Fibroblast of skin of left biceps (primary cell): ENCODE results near the gene NUP188.
"Not testable (repeated sequence)": the region's sequence is repeated elsewhere in the genome, so short reads cannot be mapped to it uniquely, and the experiment has no call there.

Experiments used
- DNase-seq, 2 experiments: peaks; one replicate each; pipeline ENCODE4 v3.0.0-alpha.2; 2013; ENCODE audit warnings: low read depth in 2 of 2

The NUP188 gene

DNA sequence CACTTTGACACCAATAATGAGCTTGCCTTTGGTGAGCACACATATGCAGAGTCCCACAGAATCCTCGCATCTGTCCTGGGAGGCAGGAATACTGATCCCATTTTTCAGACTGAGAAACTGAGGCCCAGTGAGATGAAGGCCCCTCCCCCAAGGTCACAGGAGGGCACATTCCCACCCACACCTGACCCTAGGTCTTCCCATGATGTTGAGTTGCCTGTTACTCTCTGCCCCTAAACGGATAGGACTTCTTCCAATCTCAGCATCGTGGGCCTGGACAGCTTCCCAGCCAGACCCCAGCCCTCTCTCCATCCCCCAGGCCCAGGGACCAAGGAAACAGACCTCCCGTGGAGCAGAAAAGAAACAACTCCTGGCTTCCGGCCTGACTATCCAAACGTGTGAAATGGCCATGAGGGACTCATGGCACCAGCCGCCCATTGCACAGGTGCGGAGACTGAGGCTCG lies 79.8 kb downstream of the NUP188 start:
- no peak for DNase-seq

DNA sequence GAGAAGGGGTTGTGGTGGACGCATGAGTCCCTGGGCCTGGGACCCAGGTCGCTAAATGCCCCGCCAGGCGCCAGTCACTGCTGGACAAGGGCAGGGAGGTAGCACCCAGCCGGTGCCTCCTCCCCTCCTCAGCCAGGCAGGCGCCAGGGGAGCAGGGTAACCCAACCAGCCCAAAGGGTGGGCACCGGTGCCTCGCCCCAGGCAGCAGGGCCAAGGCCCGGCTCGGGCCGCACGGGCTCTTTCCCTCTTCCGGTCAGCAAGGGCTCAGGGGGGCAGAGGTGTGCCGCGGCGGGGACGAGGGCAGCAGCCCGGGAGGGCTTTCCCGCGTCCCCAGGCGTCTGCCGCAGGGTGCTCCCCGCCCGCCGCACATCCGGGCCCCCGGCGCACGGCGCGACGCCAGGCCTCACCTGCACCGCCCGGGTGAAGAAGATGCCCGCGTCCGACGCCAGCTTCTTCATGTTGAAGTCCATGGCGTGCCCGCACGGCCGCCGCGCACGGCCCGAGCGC lies 80.2 kb downstream of the NUP188 start:
- no peak for DNase-seq

DNA sequence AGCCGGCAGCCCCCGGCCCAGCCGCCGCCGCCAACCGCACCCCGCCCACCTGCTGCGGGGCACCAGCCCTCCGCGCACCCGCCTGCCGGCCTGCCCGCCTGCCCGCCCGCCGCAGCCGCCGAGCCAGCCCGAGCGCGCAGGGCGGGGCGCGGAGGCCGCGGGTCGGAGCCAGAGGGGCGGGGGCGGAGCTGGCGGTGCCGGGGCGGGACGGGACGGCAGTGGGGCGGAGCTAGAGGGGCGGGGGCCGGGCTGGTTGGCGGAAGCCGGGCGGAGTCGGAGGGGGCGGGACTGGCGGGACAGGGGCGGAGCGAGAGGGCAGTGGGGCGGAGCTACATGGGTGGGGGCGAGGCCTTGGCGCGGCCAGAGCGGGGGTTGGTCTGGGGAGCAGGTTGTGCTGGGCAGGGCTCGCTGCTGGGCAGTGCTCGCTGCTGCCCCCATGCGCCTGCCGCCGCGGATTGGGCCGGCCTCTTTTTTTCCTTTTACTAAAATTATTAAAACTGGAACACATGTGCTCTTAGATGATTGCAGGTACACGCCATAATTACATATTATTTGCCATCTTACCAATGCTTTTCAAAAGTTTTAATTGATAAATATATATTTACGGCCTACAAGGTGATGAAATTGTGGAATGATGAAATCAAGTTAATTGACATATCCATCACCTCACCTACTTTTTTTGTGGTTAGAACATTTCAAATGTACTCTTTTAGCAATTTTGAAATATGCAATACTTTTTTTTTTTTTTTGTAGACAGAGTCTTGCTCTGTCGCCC lies 80.9 kb downstream of the NUP188 start, which contains the start of gene SH3GLB2:
TSS of gene SH3GLB2 (minus strand) at position 140 of the 775 bp plus-strand sequence. CDS start 177 bp downstream, outside the sequence.
- peak; percentile 79 to 82 for DNase-seq

DNA sequence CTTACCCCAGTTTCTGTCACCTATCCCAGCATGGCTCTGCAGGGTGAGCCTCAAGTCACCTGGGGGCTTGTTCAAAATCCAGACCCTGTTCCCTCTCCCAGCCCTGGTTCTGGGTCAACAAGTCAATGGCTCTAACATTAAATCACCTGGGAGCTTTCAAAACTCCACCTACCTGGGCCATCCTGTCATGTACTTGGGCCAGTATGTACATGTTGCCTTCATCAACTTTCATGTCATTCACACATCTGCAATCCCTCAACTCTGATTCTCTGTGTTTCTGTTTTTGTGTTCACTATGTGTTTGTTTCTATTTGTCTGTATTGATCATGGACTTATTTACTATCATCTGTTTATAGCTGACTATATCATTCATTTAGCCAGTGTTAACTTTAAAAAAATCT lies 82.7 kb downstream of the NUP188 start:
- no peak for DNase-seq

DNA sequence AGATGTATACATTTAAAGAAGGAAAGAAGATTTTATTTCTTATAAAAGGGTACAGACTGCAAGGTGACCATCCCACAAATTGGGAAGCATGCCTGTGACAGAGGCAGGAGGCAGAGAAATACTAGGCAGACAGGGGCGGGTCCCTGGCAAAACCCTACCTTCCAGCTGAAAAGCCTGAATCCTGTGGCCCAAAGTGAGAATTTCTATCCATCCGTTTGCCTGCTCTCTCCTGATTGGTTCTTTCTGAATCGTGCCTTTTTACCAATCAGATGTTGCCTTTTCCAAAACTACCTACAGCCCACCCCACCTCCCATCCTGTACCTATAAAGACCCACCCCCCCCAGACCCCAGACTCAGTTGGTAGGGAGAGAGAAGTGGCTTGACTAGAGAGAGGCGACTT lies 84.0 kb downstream of the NUP188 start:
- DNase-seq, result no peak

DNA sequence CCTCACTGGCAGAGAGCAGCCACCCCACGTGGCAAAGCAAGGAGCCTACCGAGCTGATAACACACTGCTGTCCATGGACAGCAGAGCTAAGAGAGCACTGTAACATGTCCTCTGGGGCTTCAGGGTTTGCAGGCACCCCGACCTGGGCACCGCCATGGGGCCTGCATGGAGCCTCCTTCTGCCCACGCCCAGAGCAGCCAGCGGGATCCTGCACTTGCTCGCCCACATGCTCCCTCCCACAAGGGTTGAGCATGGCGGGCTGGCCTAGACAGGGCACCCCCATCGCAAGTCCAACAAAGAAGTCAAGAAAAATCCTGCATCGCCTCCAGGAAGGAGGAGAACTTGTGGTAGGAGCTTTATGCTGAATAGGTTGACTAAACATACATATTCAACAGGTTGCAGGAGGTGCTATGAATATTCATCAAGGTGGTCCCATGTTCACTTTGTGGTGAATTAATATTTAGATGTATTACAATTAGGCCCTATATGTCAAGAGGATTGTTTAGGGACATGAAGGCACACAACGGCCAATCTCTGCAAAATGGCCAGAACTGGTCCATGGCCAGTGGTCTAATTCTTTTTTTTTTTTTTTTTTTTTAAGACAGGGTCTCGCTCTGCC lies 85.2 kb downstream of the NUP188 start:
- DNase-seq, result no peak

DNA sequence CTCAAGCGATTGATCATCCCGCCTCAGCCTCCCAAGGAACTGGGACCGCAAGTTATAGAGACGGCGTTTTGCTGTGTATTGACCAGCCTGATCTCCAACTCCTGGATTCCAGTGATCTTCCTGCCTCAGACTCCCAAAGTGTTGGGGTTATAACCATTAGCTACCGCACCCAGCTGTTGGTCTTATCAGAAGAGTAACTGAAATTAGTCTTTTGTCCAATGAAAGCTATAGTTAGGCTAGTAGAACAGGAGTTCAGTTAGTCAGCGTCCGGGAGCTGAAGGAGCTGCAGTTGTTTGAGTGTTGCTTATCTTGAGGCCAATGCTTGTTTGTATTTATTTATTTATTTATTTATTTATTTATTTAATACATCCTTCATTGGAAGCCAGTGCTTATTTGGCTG lies 85.7 kb downstream of the NUP188 start:
- DNase-seq, result no peak

DNA sequence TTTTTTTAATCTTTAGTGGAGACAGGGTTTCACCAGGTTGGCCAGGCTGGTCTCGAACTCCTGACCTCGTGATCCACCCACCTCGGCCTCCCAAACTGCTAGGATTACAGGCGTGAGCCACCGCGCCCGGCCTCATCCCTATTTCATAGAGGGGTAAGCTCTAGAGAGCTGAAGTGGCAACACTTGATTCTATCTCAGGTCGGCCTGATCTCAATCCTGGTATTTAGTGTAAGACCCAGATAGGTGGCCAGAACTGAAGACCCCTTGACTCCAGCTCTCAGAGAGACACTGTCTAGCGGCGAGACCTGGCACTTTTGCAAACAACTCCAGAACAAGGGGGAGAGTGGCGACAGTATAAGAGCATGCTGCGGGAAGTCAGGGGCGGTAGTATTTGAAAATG lies 88.3 kb downstream of the NUP188 start:
- DNase-seq, result not testable (repeated sequence)

DNA sequence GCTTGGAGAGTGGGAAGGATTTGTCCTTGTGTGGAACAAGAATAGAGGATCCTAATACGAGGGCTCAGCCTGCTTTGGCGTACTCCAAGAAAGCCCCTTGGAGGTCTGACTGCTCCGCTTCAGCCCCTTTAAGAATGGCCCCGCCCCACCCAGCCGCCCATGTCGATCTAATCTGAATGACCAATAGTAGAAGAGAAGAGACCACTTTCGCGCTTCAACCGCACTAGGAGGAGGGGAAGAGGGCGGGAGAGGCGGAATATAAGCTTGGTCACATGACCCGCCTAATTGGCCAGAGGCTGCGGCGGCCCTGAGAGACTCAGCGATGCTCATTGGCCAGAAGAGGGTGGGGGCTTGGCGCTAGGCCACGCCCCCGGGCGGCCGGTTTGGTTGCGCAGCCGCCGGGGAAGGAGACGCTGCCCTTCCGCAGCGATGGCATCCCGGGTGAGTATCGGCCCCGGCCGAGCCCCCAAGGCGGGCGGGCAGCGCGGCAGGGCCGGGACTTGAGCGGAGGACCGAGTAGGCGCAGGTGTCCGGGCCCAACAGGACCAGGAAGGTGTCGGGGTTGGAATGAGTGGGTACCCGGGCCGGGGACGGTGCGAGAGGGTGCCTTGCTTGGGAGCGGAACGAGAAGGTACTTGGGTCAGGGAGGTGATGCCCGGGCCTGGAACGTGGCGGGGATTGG lies 88.9 kb downstream of the NUP188 start, which contains the start of gene MIGA2:
TSS of gene MIGA2 (plus strand) at position 386 of the 682 bp plus-strand sequence. CDS start 3,969 bp downstream, outside the sequence.
- peak; percentile 97 to 98 for DNase-seq

DNA sequence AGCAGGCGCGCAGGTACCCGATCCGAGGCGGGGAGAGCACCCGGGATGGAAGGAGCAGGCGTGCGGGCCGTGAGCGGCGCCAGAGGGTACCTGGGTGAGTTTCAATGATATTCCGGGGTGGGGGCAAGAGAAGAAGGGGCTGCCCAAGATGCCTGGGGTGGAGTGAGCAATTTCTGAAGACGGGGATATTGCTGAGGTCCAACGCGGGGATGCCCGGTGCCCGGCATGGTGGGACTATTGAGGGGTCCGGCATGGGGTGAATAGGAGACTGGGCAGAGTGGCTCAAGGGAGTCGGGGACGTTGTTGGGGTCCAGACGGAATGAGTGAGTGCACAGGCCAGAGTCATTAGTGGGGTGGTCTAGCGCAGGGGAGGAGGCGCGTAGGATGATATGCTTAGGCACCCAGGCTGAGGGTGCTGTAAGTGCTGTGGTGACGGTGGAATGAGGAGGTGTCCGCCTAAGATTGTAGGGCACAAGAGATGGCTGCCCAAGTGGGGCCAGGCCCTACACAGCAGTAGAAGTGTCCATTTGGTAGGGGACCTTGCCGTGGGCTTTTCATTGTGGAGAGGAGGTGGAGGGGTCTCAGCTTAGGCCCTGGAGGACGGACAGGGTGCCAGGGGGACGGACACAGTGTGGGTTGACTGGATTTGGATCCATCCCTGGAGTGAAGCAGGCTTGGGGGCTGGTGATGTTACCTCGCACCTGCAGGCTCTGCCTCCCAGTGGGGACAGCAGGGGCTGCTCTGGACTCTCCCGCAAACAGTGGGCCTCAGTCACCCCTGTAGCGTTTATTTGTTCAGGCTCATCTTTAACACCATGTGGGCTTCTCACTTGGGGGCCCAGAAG lies 89.6 kb downstream of the NUP188 start:
- DNase-seq, result no peak

DNA sequence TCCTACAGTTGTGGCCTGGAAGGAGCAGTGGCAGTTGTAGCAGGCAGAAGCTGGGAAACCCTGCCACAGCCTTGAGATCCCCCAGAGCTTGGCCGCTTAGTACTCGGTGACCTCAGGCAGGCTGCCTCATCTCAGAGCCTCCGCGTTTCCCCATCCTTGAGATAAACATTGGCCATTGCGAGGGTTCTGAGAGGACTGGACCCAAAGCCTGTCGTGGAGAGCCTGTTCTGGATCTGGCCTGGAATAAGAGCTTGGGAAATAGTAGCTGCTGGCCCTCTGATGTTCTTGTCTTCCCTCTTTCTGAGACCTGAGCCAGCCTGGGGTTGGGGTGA lies 90.2 kb downstream of the NUP188 start:
- no peak for DNase-seq

DNA sequence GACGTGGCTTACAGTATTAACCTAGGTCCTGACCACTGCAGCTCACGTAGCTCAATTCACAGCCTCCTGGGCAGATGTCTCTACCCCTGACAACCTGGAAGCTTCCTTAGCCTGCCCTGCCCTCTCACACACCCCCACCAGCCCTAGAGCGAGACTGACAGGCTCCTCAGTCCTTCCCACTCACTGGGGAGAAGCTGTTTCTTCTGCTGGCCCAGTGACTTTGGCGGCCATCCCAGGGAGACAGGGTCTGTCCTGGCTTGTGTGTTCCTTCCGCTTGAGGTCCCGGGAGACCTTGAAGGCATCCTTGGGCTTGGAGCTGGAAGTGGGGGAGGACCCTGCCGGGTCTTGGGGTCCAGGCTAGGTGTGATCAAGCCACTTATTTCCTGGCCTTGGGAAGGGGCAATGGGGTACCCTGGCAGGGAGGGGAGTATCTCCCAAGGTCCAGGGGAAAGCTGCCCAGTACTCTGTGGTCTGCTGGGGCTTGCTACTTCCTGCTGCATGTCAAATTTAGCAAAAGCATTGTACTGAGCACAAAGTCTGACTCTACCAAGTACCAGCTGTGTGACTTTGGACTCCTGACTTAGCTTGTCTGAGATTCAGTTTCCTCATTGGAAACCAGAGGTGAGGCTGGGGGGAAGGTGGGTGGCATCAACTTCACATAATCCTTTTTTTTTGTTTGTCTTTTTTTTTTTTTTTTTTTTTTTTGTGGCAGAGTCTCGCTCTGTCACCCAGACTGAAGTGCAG lies 90.8 kb downstream of the NUP188 start:
- no peak for DNase-seq

DNA sequence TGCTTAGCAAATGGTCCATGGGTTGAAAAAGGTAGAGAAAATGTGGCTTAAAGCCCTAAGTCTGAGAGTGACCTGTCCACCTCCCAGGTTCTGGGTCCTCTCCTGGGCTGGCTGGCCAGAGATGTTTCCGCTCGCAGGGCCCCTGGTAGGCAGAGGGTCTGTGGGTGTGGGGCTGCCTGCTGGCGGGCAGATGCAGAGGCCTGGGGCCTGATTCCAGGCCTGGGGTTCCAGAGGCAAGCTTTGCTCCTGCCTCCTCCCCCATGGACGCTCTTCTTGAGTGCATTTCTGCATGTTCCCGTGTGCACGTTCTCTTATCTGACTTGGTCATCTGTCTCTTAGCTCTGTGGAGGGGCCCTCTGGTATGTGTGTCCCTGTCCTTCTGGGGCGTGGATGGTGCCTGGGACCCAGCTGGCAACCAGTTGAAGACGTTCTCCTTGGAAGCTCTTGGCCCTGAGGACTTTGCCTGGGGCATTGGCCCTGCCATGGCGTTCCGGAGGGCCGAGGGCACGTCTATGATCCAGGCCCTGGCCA lies 92.7 kb downstream of the NUP188 start:
- no peak for DNase-seq

DNA sequence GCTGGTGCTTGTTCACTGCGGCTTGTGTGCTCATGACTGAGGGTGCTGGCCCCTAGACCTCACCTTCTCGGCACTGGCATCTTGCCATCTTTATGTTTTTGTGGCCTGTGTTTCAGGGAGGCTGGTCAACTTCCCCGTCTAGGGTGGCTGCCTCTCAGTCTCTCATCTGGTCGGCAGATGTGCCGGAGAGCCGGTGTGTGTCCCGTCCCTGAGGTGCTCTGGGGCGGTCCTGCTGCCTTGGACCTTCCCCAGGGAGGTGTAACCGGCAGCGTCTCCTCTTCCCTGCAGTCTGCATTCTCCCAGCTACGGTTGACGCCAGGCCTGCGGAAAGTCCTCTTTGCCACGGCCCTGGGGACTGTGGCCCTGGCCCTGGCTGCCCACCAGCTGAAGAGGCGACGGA lies 94.5 kb downstream of the NUP188 start:
- DNase-seq, result no peak

DNA sequence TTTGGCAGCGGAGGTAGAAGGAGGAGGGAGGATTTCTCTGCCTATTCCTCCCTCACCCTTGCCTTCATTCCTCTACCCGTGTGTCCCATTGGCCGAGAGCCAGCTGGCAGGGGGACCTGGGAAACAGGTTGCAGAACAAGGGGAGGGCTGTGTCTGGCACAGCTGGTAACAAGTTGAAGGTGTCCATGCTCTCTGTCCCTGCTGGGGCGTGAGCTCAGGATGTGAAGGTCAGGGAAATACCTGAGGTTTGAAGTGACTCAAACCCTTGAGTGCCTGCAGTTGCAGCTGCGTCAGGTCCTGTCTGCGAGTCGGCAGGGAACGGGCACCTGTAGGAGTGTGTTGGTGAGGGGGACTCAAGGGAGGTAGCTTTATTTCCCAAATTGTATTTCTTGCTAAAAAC lies 105.1 kb downstream of the NUP188 start:
- no peak for DNase-seq

DNA sequence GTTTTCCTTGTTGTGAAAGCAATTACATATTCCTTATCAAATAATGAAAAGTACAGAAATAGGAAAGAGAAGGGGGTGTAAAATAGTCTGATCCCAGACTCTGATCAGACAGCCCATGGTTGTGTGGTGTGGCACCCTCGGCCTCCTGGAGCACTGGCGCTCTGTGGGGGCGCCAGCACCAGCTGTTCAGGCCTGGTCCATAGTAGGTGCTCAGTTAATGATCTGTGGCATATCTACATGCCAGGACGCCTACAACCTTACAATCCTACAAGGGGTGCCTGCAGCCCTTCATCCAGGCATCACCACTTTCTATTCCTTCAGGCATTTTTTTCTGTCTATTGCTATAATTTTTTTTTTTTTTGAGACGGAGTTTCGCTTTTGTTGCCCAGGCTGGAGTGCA lies 105.5 kb downstream of the NUP188 start:
- no peak for DNase-seq

DNA sequence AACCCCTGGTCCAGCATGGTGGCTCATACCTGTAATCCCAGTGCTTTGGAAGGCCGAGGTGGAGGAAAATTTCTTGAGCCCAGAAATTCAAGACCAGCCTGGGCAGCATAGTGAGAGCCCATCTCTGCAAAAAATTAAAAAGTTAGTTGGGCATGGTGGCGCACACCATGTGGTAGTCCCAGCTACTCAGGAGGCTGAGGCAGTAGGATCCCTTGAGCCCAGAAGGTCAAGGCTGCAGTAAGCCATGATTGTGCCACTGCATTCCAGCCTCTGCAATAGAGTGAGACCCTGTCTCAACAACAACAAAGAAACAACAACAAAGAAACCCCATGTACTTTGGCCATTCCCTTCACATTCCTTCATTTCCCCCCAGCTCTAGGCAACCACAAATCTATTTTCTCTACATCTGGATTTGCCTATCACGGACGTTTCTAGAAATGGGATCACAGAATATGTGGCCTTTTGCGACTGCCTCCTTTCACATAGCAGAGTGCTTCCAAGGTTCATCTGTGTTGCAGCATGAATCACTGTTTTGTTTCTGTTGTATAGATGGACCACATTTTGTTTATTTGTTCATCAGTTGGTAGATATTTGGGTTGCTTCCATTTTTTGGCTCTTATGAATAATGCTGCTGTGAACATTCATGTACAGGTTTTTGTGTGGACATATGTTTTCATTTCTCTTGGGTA lies 106.8 kb downstream of the NUP188 start:
- DNase-seq, result no peak
